Ishikawa (cell line): ENCODE measurements around the gene KBTBD8.

Source experiments
- CEBPB ChIP-seq: IDR thresholded peaks from 2 replicates; pipeline ENCODE4 v1.6.1; 2012
- CREB1 ChIP-seq: IDR thresholded peaks from 2 replicates; pipeline ENCODE4 v1.6.1; 2012; ENCODE audit warnings: low read depth
- EGR1 ChIP-seq: IDR thresholded peaks from 2 replicates; pipeline ENCODE4 v1.6.1; 2012
- EP300 ChIP-seq: IDR thresholded peaks from 2 replicates; pipeline ENCODE4 v1.6.1; 2012; ENCODE audit warnings: borderline replicate concordance
- FOXM1 ChIP-seq: IDR thresholded peaks from 2 replicates; pipeline ENCODE4 v1.6.1; 2012; ENCODE audit warnings: low read depth, borderline replicate concordance
- MAX ChIP-seq: IDR thresholded peaks from 2 replicates; pipeline ENCODE4 v1.6.1; 2012
- NFIC ChIP-seq: IDR thresholded peaks from 2 replicates; pipeline ENCODE4 v1.6.1; 2012
- RAD21 ChIP-seq: IDR thresholded peaks from 2 replicates; pipeline ENCODE4 v1.6.1; 2012; ENCODE audit warnings: low read depth
- REST ChIP-seq: IDR thresholded peaks from 2 replicates; pipeline ENCODE4 v1.6.1; 2012; ENCODE audit warnings: low read depth, mild to moderate bottlenecking
- TAF1 ChIP-seq: IDR thresholded peaks from 2 replicates; pipeline ENCODE4 v1.6.1; 2012; ENCODE audit warnings: low read depth, mild to moderate bottlenecking
- TCF12 ChIP-seq: IDR thresholded peaks from 2 replicates; pipeline ENCODE4 v1.6.1; 2012; ENCODE audit warnings: low read depth
- TEAD4 ChIP-seq: IDR thresholded peaks from 2 replicates; pipeline ENCODE4 v1.6.1; 2012
- USF1 ChIP-seq: IDR thresholded peaks from 2 replicates; pipeline ENCODE4 v1.6.1; 2012
- YY1 ChIP-seq: IDR thresholded peaks from 2 replicates; pipeline ENCODE4 v1.6.1; 2012; ENCODE audit warnings: low read depth
- ZBTB7A ChIP-seq: IDR thresholded peaks from 2 replicates; pipeline ENCODE4 v1.6.1; 2012; ENCODE audit warnings: low read depth

Gene KBTBD8

GRCh38 chr3:67030785-67031740 lies 33.0 kb downstream of the KBTBD8 start:
- no peak for TF ChIP-seq CREB1
- no peak for TF ChIP-seq USF1
- TF ChIP-seq EGR1 = no peak

- TF ChIP-seq ZBTB7A (no peak), RAD21 (no peak), REST (no peak), CEBPB (no peak), TEAD4 (no peak), NFIC (no peak), FOXM1 (no peak), CREB1 (no peak), TAF1 (no peak), EP300 (no peak), EGR1 (no peak), YY1 (no peak), TCF12 (no peak), USF1 (no peak), MAX (no peak)
Observed at GRCh38 chr3:67031986-67032385, 33.9 kb downstream of the KBTBD8 start.

GRCh38 chr3:67033079-67033478 lies 35.0 kb downstream of the KBTBD8 start:
- TF ChIP-seq FOXM1 (no peak), CEBPB (no peak), MAX (no peak), CREB1 (no peak), TCF12 (no peak), REST (no peak), EGR1 (no peak)

- TF ChIP-seq EGR1 (no peak), ZBTB7A (no peak)
Observed at GRCh38 chr3:67034371-67034770, 36.3 kb downstream of the KBTBD8 start.

GRCh38 chr3:67037615-67038014 lies 39.5 kb downstream of the KBTBD8 start:
- TF ChIP-seq CREB1 (no peak), EP300 (no peak), TEAD4 (no peak), NFIC (no peak), REST (no peak), FOXM1 (no peak)
